ENCODE data around the gene CSMD2.

CSMD2 gene

GRCh38 chr1:33470495-33471012 lies 694.5 kb downstream of the CSMD2 start:
- DNase-seq, result peak; percentile 87

- DNase-seq, result no peak
Observed at GRCh38 chr1:33469691-33470090, 695.3 kb downstream of the CSMD2 start.

GRCh38 chr1:33468967-33469366 lies 696.1 kb downstream of the CSMD2 start:
- no peak for DNase-seq

GRCh38 chr1:33468531-33468930 lies 696.5 kb downstream of the CSMD2 start:
- DNase-seq, result peak; percentile 47

- DNase-seq, result no peak
Observed at GRCh38 chr1:33468011-33468410, 697.0 kb downstream of the CSMD2 start.

GRCh38 chr1:33466159-33466558 lies 698.9 kb downstream of the CSMD2 start:
- no peak for DNase-seq

- DNase-seq, result no peak
Observed at GRCh38 chr1:33465316-33465715, 699.7 kb downstream of the CSMD2 start.

- DNase-seq, result no peak
Observed at GRCh38 chr1:33464552-33464951, 700.5 kb downstream of the CSMD2 start.
